Esophagus squamous epithelium (tissue), 5 donors: ENCODE data around the gene KCTD1. TPM values are rescaled to one million over a fixed set of nuclear protein-coding genes. Genes with fewer than 3 reads are reported as not detected.

Experiments used
- DNase-seq: peaks from one replicate; lab custom pipeline; 2025; lab: John Stamatoyannopoulos, UW
- H3K27ac ChIP-seq, 4 donors: fragments of 200-600 bp; sonication (generic); one replicate each; pipeline ENCODE4 v1.5.1; 2016 to 2019; ENCODE audit warnings: mild to moderate bottlenecking in 1 of 4
- H3K27me3 ChIP-seq, 4 donors: fragments of 200-600 bp; sonication (generic); 1 replicate in 3 of 4; 2 replicates in 1 of 4; pipeline versions ENCODE4 v1.5.1 to v1.6.0; 2017 to 2021; ENCODE audit warnings: antibody characterized with exemption in 1 of 4
- H3K36me3 ChIP-seq, 3 donors: fragments of 200-600 bp; sonication (generic); one replicate each; pipeline ENCODE4 v1.5.1; 2016 to 2019
- H3K4me1 ChIP-seq, 3 donors: fragments of 200-600 bp; sonication (generic); one replicate each; pipeline ENCODE4 v1.5.1; 2017 to 2019
- H3K4me3 ChIP-seq, 4 donors: fragments of 200-600 bp; sonication (generic); 1 replicate in 3 of 4; 2 replicates in 1 of 4; pipeline ENCODE4 v1.5.1; 2016 to 2019; ENCODE audit warnings: mild to moderate bottlenecking in 2 of 4, moderate library complexity in 1 of 4
- H3K9me3 ChIP-seq, 3 donors: fragments of 200-600 bp; sonication (generic); one replicate each; pipeline ENCODE4 v1.5.1; 2016 to 2019
- POLR2A ChIP-seq, 4 donors: fragments of 450-650 bp; IDR thresholded peaks; one replicate each; pipeline ENCODE4 v1.6.1; 2017; ENCODE audit warnings: antibody characterized with exemption in 4 of 4, mild to moderate bottlenecking in 4 of 4, moderate library complexity in 3 of 4
- WGBS, 2 donors: methylation state at CpG; one replicate each; pipeline ENCODE4 v1.1.5; 2018; 5-methylcytosine and 5-hydroxymethylcytosine counted together
- intact Hi-C: fragments of 100-400 bp; cut with DNase I; formaldehyde crosslinking; loops from one replicate; pipeline ENCODE4 v1.15.0; 2022
- total RNA-seq, 4 donors: library from RNA; depleted of rRNA; stranded (reverse); fragments of >200 nt; gene quantifications; one replicate each; pipeline ENCODE4 v1.1.0, GENCODE V29; 2016
- TF ChIP-seq, protein P1 (sequence below), 6 experiments: fragments of 450-650 bp in 4 of 6; fragments of 200-600 bp in 2 of 6; sonication (generic) in 2 of 6; IDR thresholded peaks; one replicate each; pipeline ENCODE4 v1.5.1; 2016 to 2019; ENCODE audit warnings: antibody characterized with exemption in 6 of 6, mild to moderate bottlenecking in 4 of 6, moderate library complexity in 4 of 6
- donor health status: DM: yes; HTN: yes; CAD: no.

The KCTD1 gene
- total RNA-seq, 4 donors from 2014 or later, result 46.0 to 67.1 (median 56.6) TPM

DNA sequence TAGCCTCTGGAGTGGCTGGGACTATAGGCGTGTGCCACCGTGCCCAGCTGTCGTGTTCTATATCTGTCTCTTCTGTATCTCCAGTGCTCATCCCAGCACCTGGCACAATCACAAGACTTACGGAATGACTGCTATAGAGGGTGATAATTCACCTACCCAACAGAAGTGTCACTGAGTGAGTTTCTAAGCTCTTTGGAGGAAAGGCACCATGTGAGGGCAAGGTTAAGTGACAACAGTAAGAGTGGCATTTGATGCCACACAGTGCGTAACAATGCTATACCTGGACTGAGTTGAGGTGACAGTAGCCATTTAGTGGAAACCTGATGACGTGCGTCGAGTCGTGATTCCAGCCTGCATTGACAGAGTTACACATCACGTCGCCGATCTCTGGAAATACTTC is 89.0 kb downstream of the KCTD1 start:
- H3K27me3 ChIP-seq, result no peaks in the 10 kb centered on the region
- H3K9me3 ChIP-seq, result no peaks in the 10 kb centered on the region
- H3K27ac ChIP-seq, result peak overlapping the region in 3 of 4 donors; percentile 2 to 51 (median 3)
- peaks cover 5 to 40% (median 6%) of the 10 kb centered on the region in 3 donors for H3K4me1 ChIP-seq
- no peak for TF ChIP-seq POLR2A (IDR thresholded peaks at IDR 0.05)
- TF ChIP-seq, protein P1, sequence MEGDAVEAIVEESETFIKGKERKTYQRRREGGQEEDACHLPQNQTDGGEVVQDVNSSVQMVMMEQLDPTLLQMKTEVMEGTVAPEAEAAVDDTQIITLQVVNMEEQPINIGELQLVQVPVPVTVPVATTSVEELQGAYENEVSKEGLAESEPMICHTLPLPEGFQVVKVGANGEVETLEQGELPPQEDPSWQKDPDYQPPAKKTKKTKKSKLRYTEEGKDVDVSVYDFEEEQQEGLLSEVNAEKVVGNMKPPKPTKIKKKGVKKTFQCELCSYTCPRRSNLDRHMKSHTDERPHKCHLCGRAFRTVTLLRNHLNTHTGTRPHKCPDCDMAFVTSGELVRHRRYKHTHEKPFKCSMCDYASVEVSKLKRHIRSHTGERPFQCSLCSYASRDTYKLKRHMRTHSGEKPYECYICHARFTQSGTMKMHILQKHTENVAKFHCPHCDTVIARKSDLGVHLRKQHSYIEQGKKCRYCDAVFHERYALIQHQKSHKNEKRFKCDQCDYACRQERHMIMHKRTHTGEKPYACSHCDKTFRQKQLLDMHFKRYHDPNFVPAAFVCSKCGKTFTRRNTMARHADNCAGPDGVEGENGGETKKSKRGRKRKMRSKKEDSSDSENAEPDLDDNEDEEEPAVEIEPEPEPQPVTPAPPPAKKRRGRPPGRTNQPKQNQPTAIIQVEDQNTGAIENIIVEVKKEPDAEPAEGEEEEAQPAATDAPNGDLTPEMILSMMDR (IDR thresholded peaks at IDR 0.05), result no peak
- WGBS, 2 donors, result 91 to 97% methylated on average over 9 to 10 of the region's 12 CpGs
- peaks cover 3 to 57% (median 14%) of the 10 kb centered on the region in 3 donors for H3K36me3 ChIP-seq
- intact Hi-C loops, result no loop called here
- no peak for DNase-seq
- no peak overlapping the region for H3K4me3 ChIP-seq

DNA sequence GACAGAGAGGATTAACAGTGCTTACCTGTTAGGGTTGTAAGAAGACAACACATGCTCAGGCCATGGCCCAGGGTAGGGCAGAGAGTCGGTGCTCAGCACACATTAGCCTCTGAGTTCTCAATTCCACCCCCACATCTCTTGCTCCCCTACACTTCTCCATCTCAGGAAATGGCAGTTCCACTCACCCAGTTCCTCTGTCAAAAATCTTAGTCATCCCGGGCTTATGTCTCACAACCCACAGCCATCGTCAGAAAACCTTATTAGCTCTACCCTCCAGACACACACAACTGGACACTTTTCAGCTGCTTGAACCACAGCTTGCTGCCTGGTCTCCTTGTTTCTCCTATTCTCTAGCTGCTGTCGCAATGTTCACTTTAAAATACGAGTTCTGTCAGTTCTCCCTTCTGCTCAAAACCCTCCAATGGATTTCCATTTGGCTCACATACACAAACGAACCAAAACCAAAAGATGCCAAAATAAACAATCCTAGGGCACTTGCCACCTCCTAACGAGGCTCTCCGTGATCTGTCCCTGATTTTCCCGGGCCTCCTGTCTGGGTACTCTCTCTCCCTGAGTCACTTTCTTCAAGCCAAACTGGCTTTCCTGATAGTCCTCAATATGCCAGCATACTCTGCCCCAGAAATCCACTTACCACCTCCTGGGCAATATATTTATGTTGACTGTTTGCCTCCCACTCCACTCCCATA is 89.7 kb downstream of the KCTD1 start:
- TF ChIP-seq, protein P1 (IDR thresholded peaks at IDR 0.05), result no peak
- no peak for TF ChIP-seq POLR2A (IDR thresholded peaks at IDR 0.05)
- no peak for DNase-seq
- 28 to 34% methylated on average over 9 of the region's 9 CpGs for WGBS, 2 donors

DNA sequence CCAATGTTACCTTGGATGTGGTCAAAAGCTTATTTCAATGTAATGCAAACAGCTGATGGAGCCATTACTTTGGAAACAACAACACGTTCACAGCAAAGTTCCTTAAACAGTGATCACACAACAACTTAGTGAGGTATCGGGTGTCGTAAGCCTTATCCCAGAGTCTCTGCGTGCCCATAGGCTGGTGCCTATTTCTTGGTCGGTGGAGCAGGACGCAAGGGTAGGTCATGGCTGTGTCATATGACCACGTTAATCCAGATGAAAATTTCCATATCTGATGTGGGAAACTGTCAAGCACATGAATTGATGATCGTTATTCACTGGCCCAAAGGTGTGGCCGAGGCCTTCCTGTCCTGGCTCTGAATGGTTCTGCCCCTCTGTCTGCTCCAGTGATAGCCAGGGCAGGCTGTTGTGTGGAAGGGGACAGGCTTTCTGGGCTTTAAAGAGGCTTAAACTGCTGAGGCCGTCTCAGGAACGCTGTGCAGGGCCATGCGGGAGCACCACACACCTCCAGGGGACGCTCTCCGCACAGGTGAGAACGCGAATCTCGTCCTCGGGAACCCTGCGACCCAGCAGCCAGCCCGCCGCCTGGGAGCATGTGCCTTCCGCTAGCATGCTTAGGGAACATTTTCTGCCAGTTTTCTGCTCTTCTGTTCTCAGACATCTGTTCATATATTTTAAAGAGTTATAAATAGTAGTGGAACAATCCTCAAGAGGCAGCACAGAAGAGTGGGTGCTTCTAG is 90.6 kb downstream of the KCTD1 start:
- Histone ChIP-seq H3K4me3 (no peak overlapping the region), H3K4me1 (peaks cover 5 to 40% (median 6%) of the 10 kb centered on the region in 3 donors), H3K27me3 (no peaks in the 10 kb centered on the region), H3K36me3 (peaks cover 7 to 54% (median 15%) of the 10 kb centered on the region in 3 donors), H3K9me3 (no peaks in the 10 kb centered on the region), H3K27ac (peak overlapping the region in 1 of 4 donors; percentile 51)
- TF ChIP-seq, protein P1 (IDR thresholded peaks at IDR 0.05), result no peak
- no peak for TF ChIP-seq POLR2A (IDR thresholded peaks at IDR 0.05)
- intact Hi-C loops, result no loop called here
- 90 to 91% methylated on average over 13 to 21 of the region's 22 CpGs for WGBS, 2 donors
- no peak for DNase-seq

More for the DNA sequence above, 89.7 kb downstream of the KCTD1 start:
- Histone ChIP-seq H3K27me3 (no peaks in the 10 kb centered on the region), H3K4me1 (peaks cover 5 to 40% (median 6%) of the 10 kb centered on the region in 3 donors), H3K9me3 (no peaks in the 10 kb centered on the region), H3K4me3 (no peak overlapping the region), H3K36me3 (peaks cover 7 to 57% (median 15%) of the 10 kb centered on the region in 3 donors), H3K27ac (peak overlapping the region; percentile 2 to 51 (median 5))
- intact Hi-C loops, result no loop called here

DNA sequence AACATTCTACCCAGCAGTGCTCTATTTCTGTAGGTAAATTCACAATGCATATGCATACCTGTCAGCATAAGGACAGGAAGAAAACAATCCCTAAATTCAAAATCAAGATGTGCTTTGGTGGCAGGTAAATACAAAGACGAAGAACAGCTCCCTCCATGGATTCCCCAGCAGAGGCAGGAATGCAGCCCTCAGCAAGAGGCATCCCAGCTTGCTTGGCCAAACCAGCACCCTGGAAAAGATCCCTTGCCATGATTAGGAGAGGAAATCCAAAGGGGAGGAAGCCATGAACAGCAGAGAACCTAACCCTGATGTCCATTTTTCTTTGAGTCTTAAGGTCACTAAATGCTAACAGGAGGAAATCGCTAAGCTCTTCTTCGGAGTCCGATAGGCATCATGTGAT is 91.2 kb downstream of the KCTD1 start:
- 94 to 98% methylated on average over 4 of the region's 4 CpGs for WGBS, 2 donors
- Histone ChIP-seq H3K27ac (no peak overlapping the region), H3K9me3 (no peaks in the 10 kb centered on the region), H3K4me3 (no peak overlapping the region), H3K4me1 (peaks cover 5 to 40% (median 6%) of the 10 kb centered on the region in 3 donors), H3K27me3 (no peaks in the 10 kb centered on the region), H3K36me3 (peaks cover 7 to 54% (median 15%) of the 10 kb centered on the region in 3 donors)
- TF ChIP-seq, protein P1 (IDR thresholded peaks at IDR 0.05), result no peak
- no peak for TF ChIP-seq POLR2A (IDR thresholded peaks at IDR 0.05)
- intact Hi-C loops, result no loop called here
- DNase-seq, result no peak

- DNase-seq, result no peak
- H3K27me3 ChIP-seq, result no peaks in the 10 kb centered on the region
- peaks cover 3 to 29% (median 5%) of the 10 kb centered on the region in 3 donors for H3K4me1 ChIP-seq
- no peak overlapping the region for H3K27ac ChIP-seq
- no peak for TF ChIP-seq POLR2A (IDR thresholded peaks at IDR 0.05)
- TF ChIP-seq, protein P1 (IDR thresholded peaks at IDR 0.05), result no peak
- 43 to 54% methylated on average over 3 of the region's 3 CpGs for WGBS, 2 donors
- intact Hi-C loops, result no loop called here
- no peaks in the 10 kb centered on the region for H3K9me3 ChIP-seq
- H3K36me3 ChIP-seq, result peaks cover 7 to 52% (median 15%) of the 10 kb centered on the region in 3 donors
- H3K4me3 ChIP-seq, result no peak overlapping the region
Observed at GRCh38 chr18:26456070-26456491, 92.3 kb downstream of the KCTD1 start.
